H9 (cell line): ENCODE measurements around the gene ANTXR2. TPM values are rescaled to one million over a fixed set of nuclear protein-coding genes. Genes with fewer than 3 reads are reported as not detected.

Source experiments
- DNase-seq: peaks from one replicate; pipeline ENCODE4 v3.0.0-alpha.2; 2017
- H2AFZ ChIP-seq: one replicate; pipeline ENCODE4 v1.6.1; 2013; ENCODE audit warnings: mild to moderate bottlenecking, low read length, control low read depth, moderate library complexity
- H2AK5ac ChIP-seq: 2 replicates; pipeline ENCODE4 v1.6.1; 2013; ENCODE audit warnings: low read length, control low read depth, mixed read lengths; ENCODE audit not compliant: insufficient read length
- H2BK120ac ChIP-seq: one replicate; pipeline ENCODE4 v1.6.1; 2013; ENCODE audit warnings: low read depth, mild to moderate bottlenecking, low read length, control low read depth, inconsistent platforms; ENCODE audit not compliant: poor library complexity, severe bottlenecking
- H2BK12ac ChIP-seq: 2 replicates; pipeline ENCODE4 v1.6.1; 2013; ENCODE audit warnings: low read length, control low read depth, mixed read lengths, low read depth; ENCODE audit not compliant: insufficient read length
- H2BK15ac ChIP-seq: 2 replicates; pipeline ENCODE4 v1.6.1; 2013; ENCODE audit warnings: low read depth, low read length, control low read depth
- H2BK20ac ChIP-seq: one replicate; pipeline ENCODE4 v1.6.1; 2013; ENCODE audit warnings: low read depth, mild to moderate bottlenecking, low read length, control low read depth, inconsistent platforms; ENCODE audit not compliant: poor library complexity, severe bottlenecking
- H2BK5ac ChIP-seq: 2 replicates; pipeline ENCODE4 v1.6.1; 2013; ENCODE audit warnings: low read length, control low read depth, mixed read lengths; ENCODE audit not compliant: insufficient read length
- H3K14ac ChIP-seq: 2 replicates; pipeline ENCODE4 v1.6.1; 2013; ENCODE audit warnings: low read length, control low read depth; ENCODE audit not compliant: insufficient read depth
- H3K18ac ChIP-seq: 2 replicates; pipeline ENCODE4 v1.6.1; 2013; ENCODE audit warnings: low read depth, mild to moderate bottlenecking, mixed read lengths, low read length, control low read depth; ENCODE audit not compliant: insufficient read length
- H3K23ac ChIP-seq: 2 replicates; pipeline ENCODE4 v1.6.1; 2013; ENCODE audit warnings: low read length, control low read depth, mixed read lengths, low read depth; ENCODE audit not compliant: insufficient read length
- H3K23me2 ChIP-seq: 2 replicates; pipeline ENCODE4 v1.6.1; 2013; ENCODE audit warnings: low read depth, mild to moderate bottlenecking, mixed read lengths, low read length, control low read depth; ENCODE audit not compliant: insufficient read length, poor library complexity, severe bottlenecking
- H3K27ac ChIP-seq: 2 replicates; pipeline ENCODE4 v1.5.1; 2013; ENCODE audit warnings: low read length, control low read depth, mixed read lengths, low read depth; ENCODE audit not compliant: insufficient read length
- H3K27me3 ChIP-seq: 2 replicates; pipeline ENCODE4 v1.6.1; 2013; ENCODE audit warnings: low read length, control low read depth, inconsistent platforms; ENCODE audit not compliant: insufficient read depth
- H3K4ac ChIP-seq: 2 replicates; pipeline ENCODE4 v1.6.1; 2013; ENCODE audit warnings: low read depth, mild to moderate bottlenecking, control low read depth, inconsistent platforms, low read length, moderate library complexity
- H3K4me1 ChIP-seq: 2 replicates; pipeline ENCODE4 v1.6.1; 2013; ENCODE audit warnings: low read length, control low read depth, inconsistent platforms; ENCODE audit not compliant: insufficient read depth
- H3K4me2 ChIP-seq: 2 replicates; pipeline ENCODE4 v1.6.1; 2013; ENCODE audit warnings: low read length, control low read depth, mixed read lengths; ENCODE audit not compliant: insufficient read length, insufficient read depth
- H3K56ac ChIP-seq: 2 replicates; pipeline ENCODE4 v1.6.1; 2013; ENCODE audit warnings: low read depth, mild to moderate bottlenecking, mixed read lengths, low read length, control low read depth; ENCODE audit not compliant: insufficient read length
- H3K79me1 ChIP-seq: 2 replicates; pipeline ENCODE4 v1.6.1; 2013; ENCODE audit warnings: low read depth, mild to moderate bottlenecking, moderate library complexity, low read length, control low read depth, inconsistent platforms; ENCODE audit not compliant: insufficient read depth, poor library complexity, severe bottlenecking
- H3K79me2 ChIP-seq: 2 replicates; pipeline ENCODE4 v1.6.1; 2013; ENCODE audit warnings: low read length, control low read depth, inconsistent platforms; ENCODE audit not compliant: insufficient read depth
- H3K9ac ChIP-seq: 2 replicates; pipeline ENCODE4 v1.6.1; 2013; ENCODE audit warnings: low read length, control low read depth, mixed read lengths; ENCODE audit not compliant: insufficient read length; ENCODE audit errors: extremely low read depth
- H3K9me3 ChIP-seq: one replicate; pipeline ENCODE4 v1.6.1; 2013; ENCODE audit warnings: low read depth, low read length, inconsistent platforms; ENCODE audit not compliant: control insufficient read depth
- H3T11ph ChIP-seq: one replicate; pipeline ENCODE4 v1.6.1; 2013; ENCODE audit warnings: mild to moderate bottlenecking, low read length, control low read depth, inconsistent platforms
- H4K20me1 ChIP-seq: one replicate; pipeline ENCODE4 v1.6.1; 2013; ENCODE audit not compliant: control insufficient read depth, insufficient read length, insufficient read depth
- H4K5ac ChIP-seq: 2 replicates; pipeline ENCODE4 v1.6.1; 2013; ENCODE audit warnings: low read depth, mild to moderate bottlenecking, mixed read lengths, low read length, control low read depth; ENCODE audit not compliant: insufficient read length
- H4K8ac ChIP-seq: replicated peaks from 2 replicates; pipeline ENCODE4 v1.6.1; 2013; ENCODE audit warnings: low read length, control low read depth, mixed read lengths, low read depth; ENCODE audit not compliant: insufficient read length
- H4K91ac ChIP-seq: 2 replicates; pipeline ENCODE4 v1.6.1; 2013; ENCODE audit warnings: low read depth, mild to moderate bottlenecking, moderate library complexity, mixed read lengths, low read length, control low read depth; ENCODE audit not compliant: insufficient read length
- H3K27ac Mint-ChIP-seq, 3 experiments: 2 replicates in 2 of 3; 3 replicates in 1 of 3; pipeline ENCODE4 v1.8.0; 2020 to 2021; ENCODE audit warnings: mixed read lengths in 3 of 3, mild to moderate bottlenecking in 1 of 3, moderate library complexity in 1 of 3
- H3K27me3 Mint-ChIP-seq: 2 replicates; pipeline ENCODE4 v1.8.0; 2021; ENCODE audit warnings: low read depth, mild to moderate bottlenecking, moderate library complexity, mixed read lengths
- H3K36me3 Mint-ChIP-seq, 3 experiments: 2 replicates in 2 of 3; 3 replicates in 1 of 3; pipeline ENCODE4 v1.8.0; 2020 to 2021; ENCODE audit warnings: low read depth in 3 of 3, mixed read lengths in 3 of 3; ENCODE audit not compliant: insufficient read depth in 1 of 3
- H3K4me1 Mint-ChIP-seq, 2 experiments: 2 replicates each; pipeline ENCODE4 v1.8.0; 2020; ENCODE audit warnings: mixed read lengths in 2 of 2
- H3K4me3 Mint-ChIP-seq, 2 experiments: 2 replicates in 1 of 2; 3 replicates in 1 of 2; pipeline ENCODE4 v1.8.0; 2020 to 2021; ENCODE audit warnings: mild to moderate bottlenecking in 2 of 2, mixed read lengths in 2 of 2, moderate library complexity in 1 of 2
- H3K9me3 Mint-ChIP-seq, 2 experiments: 2 replicates in 1 of 2; 3 replicates in 1 of 2; pipeline ENCODE4 v1.8.0; 2020; ENCODE audit warnings: mild to moderate bottlenecking in 2 of 2, mixed read lengths in 2 of 2, moderate library complexity in 1 of 2
- CTCF ChIP-seq: fragments of 200-600 bp; sonication (generic); conservative IDR thresholded peaks from 3 replicates; pipeline ENCODE4 v1.8.0; 2021; ENCODE audit warnings: antibody characterized with exemption, mild to moderate bottlenecking
- WGBS: extraction: QIAGEN DNeasy Blood & Tissue Kit; methylation state at CpG from one replicate; pipeline ENCODE4 v1.1.7; 2013; ENCODE audit warnings: missing lambda C conversion rate, low lambda C conversion rate, mixed read lengths; ENCODE audit not compliant: insufficient read length; ENCODE audit errors: extremely low coverage; 5-methylcytosine and 5-hydroxymethylcytosine counted together
- total RNA-seq: library from RNA; stranded (reverse); gene quantifications from 2 replicates; pipeline ENCODE4 v1.2.1, GENCODE V29; 2021

ANTXR2 gene
- total RNA-seq, 1 experiment from 2014 or later = 4.7 TPM

- no peak overlapping the region for H2AK5ac ChIP-seq
- no peaks in the 10 kb centered on the region for H3K79me1 ChIP-seq
- no peaks in the 10 kb centered on the region for H3K79me2 ChIP-seq
- no peak overlapping the region for H3K27ac ChIP-seq
- no peak overlapping the region for H4K91ac ChIP-seq
- H3K23ac ChIP-seq = no peak overlapping the region
- no peaks in the 10 kb centered on the region for H4K20me1 ChIP-seq
- H2BK120ac ChIP-seq = no peak overlapping the region
- H3K9ac ChIP-seq = no peak overlapping the region
- H3K23me2 ChIP-seq = peaks cover 7% of the 10 kb centered on the region
- H4K5ac ChIP-seq = no peak overlapping the region
- Mint-ChIP-seq H3K27me3 (peaks cover 17% of the 10 kb centered on the region), H3K4me1 (peaks cover 10 to 14% of the 10 kb centered on the region in 2 experiments), H3K27ac (no peak overlapping the region), H3K4me3 (no peak overlapping the region), H3K36me3 (no peaks in the 10 kb centered on the region), H3K9me3 (no peaks in the 10 kb centered on the region)
- no peak overlapping the region for H2BK5ac ChIP-seq
- no peak overlapping the region for H4K8ac ChIP-seq
- no peak overlapping the region for H2BK20ac ChIP-seq
- no peak overlapping the region for H3K4ac ChIP-seq
- no peak overlapping the region for H2BK12ac ChIP-seq
- H3K56ac ChIP-seq = no peak overlapping the region
- no peaks in the 10 kb centered on the region for H3K9me3 ChIP-seq
- no peak for TF ChIP-seq CTCF
- no peak overlapping the region for H3T11ph ChIP-seq
- H3K4me2 ChIP-seq = no peak overlapping the region
- H3K14ac ChIP-seq = no peak overlapping the region
- H3K4me1 ChIP-seq = no peaks in the 10 kb centered on the region; the same call in 1 of the 2 replicates
- no peak overlapping the region for H2BK15ac ChIP-seq
- no peak for DNase-seq
- H2AFZ ChIP-seq = no peak overlapping the region
- H3K27me3 ChIP-seq = no peaks in the 10 kb centered on the region
- no CpG with 5 or more reads among the region's 7 CpGs for WGBS
- no peak overlapping the region for H3K18ac ChIP-seq
Observed at GRCh38 chr4:79959652-79960051, 113.4 kb downstream of the ANTXR2 start.
